Esophagus muscularis mucosa (tissue), 4 donors: ENCODE data around the gene VSIG1.

Experiments used
- CTCF ChIP-seq, 3 experiments: fragments of 200-600 bp in 2 of 3; fragments of 450-650 bp in 1 of 3; sonication (generic) in 2 of 3; IDR thresholded peaks; one replicate each; pipeline ENCODE4 v1.5.1; 2017 to 2019; ENCODE audit warnings: antibody characterized with exemption in 3 of 3, mild to moderate bottlenecking in 2 of 3, moderate library complexity in 1 of 3
- EP300 ChIP-seq: sonication (generic); formaldehyde crosslinking; IDR thresholded peaks from one replicate; pipeline ENCODE4 v1.6.1; 2017; ENCODE audit warnings: antibody characterized with exemption
- POLR2A ChIP-seq: fragments of 450-650 bp; IDR thresholded peaks from one replicate; pipeline ENCODE4 v1.6.1; 2017; ENCODE audit warnings: antibody characterized with exemption, moderate library complexity, mild to moderate bottlenecking, low read depth
- POLR2AphosphoS5 ChIP-seq, 2 donors: sonication (generic); formaldehyde crosslinking; IDR thresholded peaks; one replicate each; pipeline ENCODE4 v1.6.1; 2017; ENCODE audit warnings: antibody characterized with exemption in 2 of 2

- TF ChIP-seq POLR2A (no peak), CTCF (IDR thresholded peaks at IDR 0.05) (no peak), POLR2AphosphoS5 (IDR thresholded peaks at IDR 0.05) (no peak), EP300 (no peak)
Measured at GRCh38 chrX:108068121-108068520, 23.3 kb downstream of the VSIG1 start.
